HG03064 (cell line): ENCODE data around the gene MTHFD2.
"Not testable (repeated sequence)": the region's sequence is repeated elsewhere in the genome, so short reads cannot be mapped to it uniquely, and the experiment has no call there.

ENCODE experiments used
- ATAC-seq: cut with Tn5 transposase; IDR thresholded peaks from one replicate; pipeline ENCODE4 v1.9.1; 2021; ENCODE audit warnings: low read depth; ENCODE audit not compliant: unreplicated experiment

Gene MTHFD2

DNA sequence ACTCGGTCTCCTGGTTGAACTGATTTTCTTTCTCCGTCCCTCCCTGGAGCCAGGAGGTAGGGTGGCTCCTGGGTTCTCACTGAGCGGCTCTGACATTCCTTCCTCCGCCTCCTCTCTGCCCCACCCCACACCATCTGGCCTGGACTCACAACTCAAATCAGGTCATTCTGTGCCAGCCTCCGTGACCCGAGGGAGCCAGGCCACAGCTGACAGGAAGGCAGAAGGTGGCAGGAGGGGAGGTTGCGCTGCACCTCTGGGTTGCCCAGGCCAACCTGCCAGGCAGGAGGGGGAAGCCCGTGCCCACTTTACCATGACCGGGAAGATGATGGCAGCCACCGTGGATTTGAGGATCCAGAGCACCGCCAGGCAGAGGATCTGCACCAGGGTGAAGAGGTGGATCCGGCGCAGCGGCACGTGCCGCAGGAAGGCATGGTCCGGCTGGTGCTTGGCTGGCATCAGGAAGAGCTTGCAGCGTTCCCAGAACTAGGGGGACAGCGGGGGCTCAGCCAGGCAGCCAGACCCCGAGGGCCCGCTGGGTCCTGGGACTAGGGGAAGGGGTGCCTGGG lies 28.3 kb downstream of the MTHFD2 start:
- ATAC-seq, result no peak

DNA sequence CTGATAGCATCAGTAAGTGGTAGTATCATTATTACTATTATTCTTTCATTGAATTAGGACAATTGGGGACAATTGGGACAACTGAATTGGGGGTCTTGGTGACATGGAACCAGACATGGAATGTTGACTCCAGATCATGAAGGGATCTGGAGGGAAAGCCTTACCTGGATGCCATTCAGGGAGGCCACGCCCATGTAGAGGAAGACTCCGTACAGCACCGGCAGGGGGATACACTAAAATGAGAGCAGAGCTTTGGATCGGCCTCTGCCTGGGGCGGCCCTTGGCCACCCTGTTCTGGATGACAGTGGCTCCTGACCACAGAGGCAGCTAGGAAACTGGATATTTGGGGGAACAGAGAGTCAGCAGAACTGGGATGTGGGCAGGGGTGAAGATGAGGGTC lies 29.2 kb downstream of the MTHFD2 start:
- ATAC-seq, result no peak

DNA sequence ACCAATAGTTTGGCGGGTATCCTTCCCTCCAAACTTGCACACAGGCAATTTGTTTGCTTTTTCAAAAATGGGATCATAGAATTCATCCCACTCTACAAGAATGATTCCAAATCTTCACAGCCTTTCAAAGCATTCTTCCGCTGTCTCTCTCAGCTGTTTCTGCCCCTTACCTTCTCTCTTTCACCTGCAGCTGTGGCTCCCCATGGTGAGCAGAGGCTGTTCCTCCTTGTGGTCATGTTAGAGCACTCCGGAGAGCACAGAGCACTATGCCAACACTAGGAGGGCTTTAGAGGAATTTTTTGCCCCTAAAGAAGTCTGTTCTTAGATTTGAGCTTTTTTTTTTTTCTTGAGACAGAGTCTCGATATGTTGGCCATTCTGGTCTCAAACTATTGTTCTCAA lies 30.4 kb downstream of the MTHFD2 start:
- ATAC-seq, result no peak

DNA sequence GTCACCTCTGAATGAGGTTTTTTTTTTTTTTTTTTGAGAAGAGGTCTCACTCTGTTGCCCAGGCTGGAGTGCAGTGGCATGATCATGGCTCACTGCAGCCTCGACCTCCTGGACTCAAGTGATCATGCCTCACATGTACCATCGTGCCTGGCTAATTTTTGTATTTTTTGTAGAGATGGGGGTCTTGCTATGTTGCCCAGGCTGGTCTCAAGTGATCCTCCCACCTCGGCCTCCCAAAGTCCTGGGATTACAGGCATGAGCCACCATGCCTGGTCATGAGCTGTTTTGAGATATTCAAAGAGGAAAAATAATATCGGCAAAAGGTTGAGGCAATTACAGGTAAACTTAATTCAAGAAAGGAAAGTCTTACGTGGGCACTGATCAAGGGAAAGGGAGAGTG lies 31.4 kb downstream of the MTHFD2 start:
- ATAC-seq, result not testable (repeated sequence)

DNA sequence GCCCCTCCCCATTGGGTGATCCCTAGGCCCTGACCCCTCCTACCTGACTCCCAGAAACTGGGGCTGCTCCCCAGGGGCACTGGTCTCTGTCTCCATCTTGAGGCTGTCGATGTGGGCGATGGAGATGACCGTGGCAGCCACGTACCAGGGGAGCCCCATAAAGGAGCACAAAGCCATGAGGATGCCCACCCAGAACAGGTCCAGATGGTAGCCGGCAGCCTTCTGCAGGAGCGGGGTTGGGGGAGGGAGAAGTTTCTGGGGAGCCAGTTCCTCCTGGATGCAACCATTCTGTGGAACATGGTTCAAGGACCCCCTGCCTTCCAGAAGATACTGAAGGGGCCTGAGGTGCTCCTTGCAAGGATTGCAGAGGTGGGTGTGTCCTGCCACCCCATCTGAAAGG lies 34.0 kb downstream of the MTHFD2 start:
- no peak for ATAC-seq

DNA sequence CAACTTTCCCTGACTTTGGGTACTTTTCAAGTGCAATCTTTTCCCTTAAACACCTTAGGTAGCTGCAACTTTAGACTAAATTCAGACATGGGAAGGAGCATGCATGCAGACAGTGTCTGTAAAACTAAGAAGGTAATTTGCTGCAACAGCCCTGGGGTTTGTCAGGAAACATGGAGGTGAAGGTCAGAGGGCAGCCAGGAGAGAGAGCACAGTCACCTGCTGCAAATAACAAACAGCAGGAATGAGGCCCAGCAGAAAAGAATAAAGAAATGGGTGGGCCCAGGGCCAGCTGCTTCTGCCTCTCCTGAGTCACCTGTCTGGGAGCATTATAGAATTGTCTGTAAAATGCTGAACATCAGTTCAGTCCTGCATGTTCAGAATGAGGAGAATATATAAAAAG lies 35.2 kb downstream of the MTHFD2 start:
- ATAC-seq, result no peak

DNA sequence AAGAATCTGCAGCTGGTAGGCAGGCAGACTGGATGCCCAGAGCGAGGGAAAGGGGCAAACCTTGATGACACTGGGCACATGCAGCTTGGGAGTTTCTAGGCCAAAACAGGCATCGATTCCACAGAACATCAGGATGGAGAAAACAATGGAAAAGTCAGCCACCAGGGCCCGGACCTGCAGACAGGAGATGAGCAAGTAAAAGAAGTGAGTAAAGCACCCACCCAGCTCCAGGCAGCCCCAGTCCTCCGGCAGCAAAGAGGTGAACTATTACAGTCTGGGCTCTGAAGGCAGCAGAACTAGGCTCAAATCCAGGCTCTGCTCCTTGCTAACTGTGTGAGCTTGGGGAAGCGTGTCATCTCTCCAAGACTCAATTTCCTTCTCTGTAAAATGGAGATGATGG lies 36.6 kb downstream of the MTHFD2 start:
- no peak for ATAC-seq

DNA sequence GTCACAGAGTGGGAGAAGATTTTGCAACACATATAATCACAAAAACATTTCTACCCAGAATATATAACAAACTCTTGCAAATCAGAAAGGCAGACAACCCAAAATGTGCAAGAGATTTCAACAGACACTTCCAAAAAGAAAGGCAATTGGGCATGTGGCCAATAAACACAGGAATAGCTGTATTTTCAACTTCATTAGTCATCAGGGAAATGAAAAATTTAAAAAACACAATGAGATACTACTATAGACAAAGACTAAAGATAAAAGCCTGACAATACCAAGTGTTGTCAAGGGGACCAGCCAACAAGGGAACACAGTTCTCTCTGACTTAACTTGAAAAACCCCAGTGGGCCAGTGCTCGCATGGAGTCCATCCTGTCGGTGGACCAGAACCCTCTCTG lies 40.5 kb downstream of the MTHFD2 start:
- ATAC-seq, result no peak

DNA sequence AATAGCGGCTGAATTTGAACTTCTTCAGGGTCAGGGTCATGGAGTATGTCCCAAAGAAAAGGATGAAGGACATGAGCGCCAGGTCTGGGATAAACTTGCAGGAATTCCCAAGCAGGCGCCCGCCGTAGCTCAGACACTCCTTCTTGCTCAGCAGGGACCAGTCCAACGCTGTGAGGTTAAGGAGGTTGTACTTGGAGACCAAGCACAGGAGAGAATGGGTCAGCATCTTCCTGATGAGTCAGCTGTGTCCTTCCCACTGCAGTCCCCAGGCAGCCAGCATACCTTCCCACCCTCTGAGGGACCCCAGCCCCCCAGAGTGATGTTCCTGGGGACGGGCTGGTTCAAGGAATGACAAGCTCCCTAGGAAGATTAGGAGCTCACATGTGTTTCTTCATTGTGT lies 40.9 kb downstream of the MTHFD2 start:
- ATAC-seq, result no peak

DNA sequence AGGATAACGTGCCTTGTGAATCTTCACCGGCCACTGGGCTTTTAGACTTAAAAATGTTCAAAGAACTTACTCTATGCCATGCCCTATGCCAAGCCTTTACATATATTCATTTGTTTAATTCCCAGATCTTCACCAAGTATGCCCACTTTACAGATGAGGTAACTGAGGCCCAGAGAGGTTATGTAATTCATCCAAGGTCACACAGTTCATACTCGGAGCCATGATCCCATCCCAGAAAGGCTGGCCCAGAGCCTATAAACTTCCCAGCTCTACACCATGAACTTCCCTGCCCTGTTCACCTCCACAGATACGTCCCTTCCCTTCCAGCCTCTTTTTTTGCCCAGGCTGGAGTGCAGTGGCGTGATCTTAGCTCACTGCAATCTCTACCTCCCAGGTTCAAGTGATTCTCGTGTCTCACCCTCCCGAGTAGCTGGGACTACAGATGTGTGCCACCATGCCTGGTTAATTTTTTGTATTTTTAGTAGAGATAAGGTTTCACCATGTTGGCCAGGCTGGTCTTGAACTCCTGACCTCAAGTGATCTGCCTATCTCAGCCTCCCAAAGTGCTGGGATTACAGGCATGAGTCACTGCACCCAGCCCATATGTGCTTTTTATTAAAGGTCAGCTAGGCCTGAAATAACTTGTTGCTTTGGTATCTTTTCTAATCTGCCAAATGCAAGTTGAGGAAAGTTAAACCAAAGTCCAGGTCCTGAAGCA lies 44.1 kb downstream of the MTHFD2 start:
- no peak for ATAC-seq

DNA sequence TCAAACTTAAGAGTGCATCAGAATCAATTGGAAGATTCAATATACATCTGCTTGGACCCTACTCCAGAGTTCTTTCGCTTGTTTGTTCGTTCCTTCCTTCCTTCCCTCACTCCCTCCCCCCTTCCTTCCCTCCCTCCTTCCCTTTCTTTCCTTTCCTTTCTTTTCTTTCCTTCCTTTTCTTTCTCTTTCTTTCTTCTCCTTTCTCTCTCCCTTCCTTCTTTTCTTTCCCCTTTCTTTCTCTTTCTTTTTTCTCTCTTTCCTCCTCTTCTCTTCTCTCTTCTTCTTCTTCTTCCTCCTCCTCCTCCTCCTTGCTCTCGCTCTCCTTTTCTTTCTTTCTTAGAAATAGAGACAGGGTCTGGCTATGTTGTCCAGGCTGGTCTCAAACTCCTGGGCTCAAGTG lies 45.9 kb downstream of the MTHFD2 start:
- ATAC-seq, result no peak

DNA sequence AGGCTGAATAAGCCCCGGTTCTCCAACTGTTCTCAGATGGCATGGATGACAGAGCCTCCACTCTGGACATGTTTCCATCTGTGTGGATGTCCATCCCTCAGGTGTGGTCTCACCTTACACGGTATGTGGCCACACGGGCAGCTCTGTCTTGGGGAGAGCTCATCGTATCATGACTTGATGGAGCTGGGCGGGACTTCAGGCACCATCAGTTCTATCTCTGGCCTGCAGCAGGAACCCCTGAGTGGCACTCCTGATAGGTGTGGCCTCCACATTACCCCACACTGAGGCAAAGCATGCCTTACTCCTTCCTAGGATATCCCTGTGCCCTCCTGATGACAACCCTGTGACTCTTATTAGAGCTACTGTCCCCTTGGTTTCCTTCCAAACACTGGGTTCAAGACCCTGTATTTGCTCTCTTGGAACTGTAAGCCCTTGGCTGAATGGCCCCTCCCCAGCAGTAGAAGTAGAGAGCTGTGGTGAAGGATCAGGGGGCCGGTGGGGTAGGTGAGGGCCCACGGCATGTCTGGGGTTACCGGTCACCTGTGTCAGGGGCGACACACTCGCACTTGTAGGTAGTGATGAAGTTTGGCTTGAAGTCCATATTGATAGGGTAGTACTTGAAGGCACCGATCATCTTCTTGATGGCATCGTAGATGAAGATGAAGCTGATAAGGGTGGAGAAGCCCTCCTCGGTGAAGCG lies 48.2 kb downstream of the MTHFD2 start:
- no peak for ATAC-seq

DNA sequence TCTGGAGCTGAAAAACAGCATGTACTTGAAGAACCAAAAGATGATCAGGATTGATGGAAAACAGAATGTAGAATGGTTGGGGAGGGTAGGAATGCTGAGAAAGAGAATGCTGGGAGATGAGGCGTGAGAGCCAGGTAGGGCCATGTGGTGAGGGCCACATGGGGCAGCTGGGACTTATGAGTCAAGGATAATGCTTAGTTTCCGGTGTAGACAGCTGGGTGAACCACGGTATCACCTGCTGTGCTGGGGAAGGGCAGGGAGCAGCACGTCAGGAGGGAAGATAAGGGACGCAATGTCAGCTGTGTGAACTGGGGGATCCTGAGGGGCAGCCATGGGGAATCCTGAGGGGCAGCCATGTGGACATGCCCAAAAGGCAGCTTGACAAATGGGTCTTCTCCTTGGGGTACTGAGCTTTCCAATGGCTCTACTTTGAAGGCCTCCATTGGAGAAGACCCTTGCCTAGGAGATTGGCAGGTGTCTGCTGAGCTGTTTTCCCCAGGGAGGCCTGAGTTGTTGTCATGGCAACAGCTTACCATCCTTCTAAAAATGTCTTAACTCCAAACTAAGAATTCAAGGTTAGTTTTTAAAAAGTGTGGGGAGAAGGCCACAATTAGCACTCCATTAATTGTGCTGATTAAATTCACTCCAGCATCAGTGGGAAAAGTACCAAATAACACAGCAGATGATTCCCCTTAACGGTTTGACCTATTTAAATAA lies 51.1 kb downstream of the MTHFD2 start:
- ATAC-seq, result no peak

DNA sequence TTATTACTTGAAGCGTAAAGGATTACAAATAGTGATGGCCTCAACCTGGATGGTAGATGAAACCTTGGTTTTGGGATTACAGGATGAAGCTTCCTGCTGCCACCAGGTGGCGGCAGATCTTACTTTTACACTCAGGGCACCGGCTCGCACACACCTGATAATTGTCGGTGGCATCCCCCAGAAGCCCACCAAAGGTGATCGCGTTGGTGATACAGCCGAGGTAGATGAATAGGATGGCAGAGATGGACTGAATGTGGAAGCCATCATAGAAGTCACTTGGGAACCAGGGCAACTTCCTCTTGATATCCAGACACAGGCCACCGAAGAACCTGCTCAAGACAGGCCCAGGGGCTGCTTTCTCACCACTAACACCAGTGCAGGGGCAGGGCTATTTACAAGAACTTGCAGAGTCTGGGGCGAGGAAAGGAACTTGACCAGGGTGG lies 51.8 kb downstream of the MTHFD2 start:
- ATAC-seq, result no peak

DNA sequence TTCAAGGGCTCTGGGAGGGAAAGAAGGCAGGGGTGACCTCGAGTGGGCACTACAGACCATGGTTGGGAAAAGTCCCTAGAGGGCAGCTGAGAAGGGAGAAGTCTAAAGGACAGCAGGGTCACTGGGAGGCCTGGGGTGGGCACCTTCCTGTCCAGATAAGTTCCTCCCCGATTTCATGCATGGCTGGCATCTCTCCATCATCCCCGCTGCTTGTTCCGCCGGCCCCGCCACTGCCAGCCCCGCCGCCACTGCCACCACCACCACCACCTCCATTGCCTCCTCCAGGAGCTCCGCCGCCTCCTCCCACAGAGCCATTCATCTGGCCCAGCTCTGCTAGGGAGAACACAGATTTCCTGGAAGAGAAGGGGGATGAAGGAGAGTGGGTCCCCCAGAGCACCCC lies 53.6 kb downstream of the MTHFD2 start:
- no peak for ATAC-seq

DNA sequence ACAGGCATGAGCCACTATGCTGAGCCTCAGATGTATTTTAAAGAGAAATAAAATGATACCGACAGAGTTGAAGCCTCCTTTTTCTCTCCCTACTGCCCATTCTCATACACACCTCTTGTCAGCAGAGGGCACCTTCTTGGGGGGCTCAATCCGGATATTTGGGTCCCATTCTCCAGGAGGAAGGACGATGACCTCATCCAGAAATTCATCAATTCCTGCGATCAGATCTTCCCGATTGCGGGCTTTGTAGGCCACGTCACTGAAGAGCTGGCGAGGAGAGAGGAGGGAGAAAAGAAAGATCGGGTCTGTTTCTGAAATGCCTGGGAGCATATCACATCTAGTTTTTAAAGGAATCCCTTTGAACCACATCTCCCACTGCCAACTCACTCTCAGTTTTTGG lies 54.4 kb downstream of the MTHFD2 start:
- no peak for ATAC-seq

DNA sequence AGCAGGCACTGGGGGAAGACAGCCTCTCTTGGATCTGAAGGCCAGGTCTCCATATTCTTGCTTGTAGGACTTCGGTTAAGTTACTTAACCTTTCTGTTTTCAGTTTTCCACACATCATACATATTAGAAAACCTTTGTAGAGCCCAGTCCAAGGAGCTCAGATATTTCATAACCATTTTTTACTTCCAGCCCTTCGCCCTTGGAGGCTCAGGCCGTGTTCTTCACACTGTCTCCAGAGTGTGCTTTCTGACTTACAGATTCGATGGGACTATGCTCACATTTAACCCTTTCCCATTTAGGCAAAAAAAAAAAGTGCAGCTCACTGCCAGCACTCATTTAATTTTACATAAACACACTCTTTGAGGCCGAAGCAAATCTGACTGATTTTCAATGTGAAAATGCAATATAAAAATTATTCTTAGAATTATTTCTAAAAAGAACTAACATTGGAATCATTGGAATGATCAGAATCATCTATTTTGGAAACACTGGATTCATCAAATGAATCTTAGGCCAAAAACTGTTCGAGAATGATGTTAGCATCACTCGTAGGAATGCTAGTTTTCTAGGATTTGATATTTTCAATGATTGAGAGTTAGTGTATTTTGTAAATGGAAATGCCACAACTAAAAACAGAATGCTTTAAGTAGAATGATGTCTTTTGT lies 55.0 kb downstream of the MTHFD2 start:
- no peak for ATAC-seq

DNA sequence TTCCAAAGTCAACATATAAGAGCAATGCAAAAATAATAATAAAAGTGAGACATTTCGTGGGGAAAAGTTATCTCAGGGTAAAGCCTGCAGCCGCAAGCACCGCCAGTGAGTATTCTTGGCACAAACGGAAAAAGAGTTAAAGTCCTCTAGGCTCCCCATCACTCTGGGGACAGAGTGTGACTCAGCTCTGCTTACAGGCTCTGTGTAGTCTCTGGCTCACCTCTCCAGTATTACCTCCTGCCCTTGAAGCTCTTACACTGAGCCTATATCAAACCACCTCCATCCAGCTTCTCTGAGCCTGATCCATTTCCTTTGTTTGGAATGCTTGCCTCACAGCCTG lies 55.5 kb downstream of the MTHFD2 start:
- no peak for ATAC-seq

DNA sequence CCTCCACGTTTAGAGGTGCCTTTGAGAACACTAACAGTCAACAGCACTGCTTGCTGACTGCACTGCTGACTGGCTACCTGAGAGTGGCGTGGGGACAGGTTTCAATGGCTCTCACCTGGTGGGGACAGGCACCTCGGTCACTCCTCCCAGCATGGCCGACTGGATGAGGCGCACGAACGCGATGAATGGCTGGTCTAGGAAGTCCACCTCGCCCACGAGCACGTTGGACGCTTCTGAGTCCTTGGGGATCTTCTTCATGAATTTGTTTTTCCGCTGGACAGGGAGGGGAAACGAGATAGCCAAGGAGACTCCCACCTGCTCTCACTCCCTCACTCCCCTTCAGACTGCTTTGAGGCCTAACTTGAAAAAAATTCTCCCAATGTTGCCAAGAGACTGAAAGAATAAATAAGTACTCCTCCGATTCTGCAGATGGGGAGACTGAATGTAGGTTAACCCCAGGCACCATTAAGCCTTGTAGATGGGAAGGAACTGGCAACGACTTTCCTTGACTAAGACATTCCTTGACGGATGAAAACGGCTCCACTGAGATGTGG lies 57.3 kb downstream of the MTHFD2 start:
- no peak for ATAC-seq

DNA sequence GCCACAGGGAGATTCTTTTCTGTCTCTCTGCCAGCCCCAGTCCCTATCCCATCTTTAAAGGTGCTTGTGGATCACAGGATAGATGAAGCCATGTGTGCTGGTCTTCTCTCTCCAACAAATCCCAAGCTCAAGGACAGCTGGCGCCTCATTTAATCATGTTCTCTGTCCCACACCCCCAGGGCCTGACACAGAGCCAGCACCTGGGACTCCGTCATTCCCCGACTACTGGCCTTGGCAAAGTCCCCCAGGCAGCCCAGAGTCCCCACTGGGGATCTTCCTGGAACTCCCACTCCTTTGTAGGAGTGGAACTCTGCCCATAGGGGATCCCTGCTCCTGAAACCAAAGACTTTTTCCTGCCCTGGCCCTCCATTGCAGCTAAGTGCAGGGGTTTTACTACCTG lies 60.8 kb downstream of the MTHFD2 start:
- no peak for ATAC-seq

DNA sequence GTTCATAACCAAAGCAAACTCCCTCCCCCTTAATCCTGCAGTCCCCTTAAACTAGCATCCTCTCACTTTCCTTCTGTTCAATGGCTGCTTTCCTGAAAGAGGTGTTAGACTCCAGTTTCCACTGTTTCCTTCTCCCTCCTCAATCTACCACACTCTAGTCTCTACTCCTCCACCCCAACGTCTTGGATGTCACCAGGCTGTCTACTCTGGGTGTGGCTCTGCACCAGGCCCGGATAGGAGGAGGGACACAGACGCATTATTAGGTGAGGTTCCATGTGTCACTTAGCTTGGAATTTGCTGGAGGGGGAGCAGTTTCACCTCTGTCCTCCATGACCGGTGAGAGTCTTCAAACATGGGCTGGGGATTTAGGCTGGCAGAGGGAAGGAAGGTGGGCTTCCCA lies 61.3 kb downstream of the MTHFD2 start:
- no peak for ATAC-seq
